Right lobe of liver (tissue), 4 donors: ENCODE data around the gene SELENOI.

Experiments
- POLR2A ChIP-seq: fragments of 450-650 bp; IDR thresholded peaks from one replicate; pipeline ENCODE4 v1.6.1; 2017; ENCODE audit warnings: antibody characterized with exemption, mild to moderate bottlenecking
- TF ChIP-seq, protein P1 (sequence below), 4 donors: fragments of 200-600 bp in 3 of 4; fragments of 450-650 bp in 1 of 4; IDR thresholded peaks; one replicate each; pipeline versions ENCODE4 v1.5.1 to v1.8.0; 2016 to 2022; ENCODE audit warnings: antibody characterized with exemption in 4 of 4, mild to moderate bottlenecking in 2 of 4
- donor health status: DM: no; HTN: no; CAD: no.
- donor health status: DM: no; HTN: no; CAD: no.
- donor health status: DM: no; HTN: yes; CAD: no.

DNA sequence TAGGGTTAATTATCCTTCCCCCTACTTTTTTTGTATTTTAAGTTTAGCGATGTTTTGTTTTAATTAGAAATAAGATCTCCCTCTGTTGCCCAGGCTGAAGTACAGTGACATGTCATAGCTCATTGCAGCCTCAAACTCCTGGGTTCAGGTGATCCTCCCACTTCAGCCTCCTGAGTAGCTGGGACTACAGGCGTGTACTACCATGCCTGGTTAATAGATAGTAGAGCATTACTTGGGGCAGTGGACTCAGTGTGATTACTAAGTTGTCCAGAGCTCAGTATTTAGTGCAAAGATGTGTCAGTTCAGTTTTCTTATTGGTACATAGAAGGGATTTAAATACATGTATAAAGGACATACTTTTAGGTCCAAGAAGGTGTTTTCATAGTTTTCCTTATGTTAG is 10.2 kb downstream of the SELENOI start:
- TF ChIP-seq, protein P1, sequence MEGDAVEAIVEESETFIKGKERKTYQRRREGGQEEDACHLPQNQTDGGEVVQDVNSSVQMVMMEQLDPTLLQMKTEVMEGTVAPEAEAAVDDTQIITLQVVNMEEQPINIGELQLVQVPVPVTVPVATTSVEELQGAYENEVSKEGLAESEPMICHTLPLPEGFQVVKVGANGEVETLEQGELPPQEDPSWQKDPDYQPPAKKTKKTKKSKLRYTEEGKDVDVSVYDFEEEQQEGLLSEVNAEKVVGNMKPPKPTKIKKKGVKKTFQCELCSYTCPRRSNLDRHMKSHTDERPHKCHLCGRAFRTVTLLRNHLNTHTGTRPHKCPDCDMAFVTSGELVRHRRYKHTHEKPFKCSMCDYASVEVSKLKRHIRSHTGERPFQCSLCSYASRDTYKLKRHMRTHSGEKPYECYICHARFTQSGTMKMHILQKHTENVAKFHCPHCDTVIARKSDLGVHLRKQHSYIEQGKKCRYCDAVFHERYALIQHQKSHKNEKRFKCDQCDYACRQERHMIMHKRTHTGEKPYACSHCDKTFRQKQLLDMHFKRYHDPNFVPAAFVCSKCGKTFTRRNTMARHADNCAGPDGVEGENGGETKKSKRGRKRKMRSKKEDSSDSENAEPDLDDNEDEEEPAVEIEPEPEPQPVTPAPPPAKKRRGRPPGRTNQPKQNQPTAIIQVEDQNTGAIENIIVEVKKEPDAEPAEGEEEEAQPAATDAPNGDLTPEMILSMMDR (IDR thresholded peaks at IDR 0.05): no peak
- TF ChIP-seq POLR2A: no peak
